Erythroblast (primary cell): ENCODE results near the gene PTP4A1.

ENCODE experiments used
- GATA1 ChIP-seq: IDR thresholded peaks from 2 replicates; pipeline ENCODE4 v1.6.1; 2011; ENCODE audit warnings: low read depth, mild to moderate bottlenecking, control low read depth, low read length, moderate library complexity
- POLR2A ChIP-seq: IDR thresholded peaks from 2 replicates; pipeline ENCODE4 v1.6.1; 2011; ENCODE audit warnings: mild to moderate bottlenecking, low read length

DNA sequence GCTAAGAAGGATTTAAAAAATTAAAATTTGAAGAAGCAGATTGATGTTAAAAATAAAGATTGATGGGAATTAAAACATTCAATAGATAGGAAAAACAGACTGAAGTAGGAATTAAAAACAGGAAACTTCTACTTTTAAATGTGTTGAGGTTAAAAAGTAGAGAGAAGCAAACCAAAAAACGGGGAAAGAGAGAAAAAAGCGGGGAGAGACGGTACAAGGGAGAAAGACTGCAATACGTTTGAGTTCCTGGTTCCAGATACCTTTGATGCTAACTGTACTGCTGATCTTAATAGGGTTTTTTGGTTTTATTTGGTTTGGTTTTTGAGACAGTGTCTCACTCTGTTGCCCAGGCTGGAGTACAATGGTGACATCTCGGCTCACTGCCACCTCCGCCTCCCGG is 27.0 kb downstream of the PTP4A1 start:
- TF ChIP-seq POLR2A = no peak
- no peak for TF ChIP-seq GATA1
